GM10266 (cell line): ENCODE measurements around the gene TBC1D22A.

Experiments used
- DNase-seq: peaks from one replicate; pipeline ENCODE4 v3.0.0; 2012; ENCODE audit errors: extremely low spot score
- TF ChIP-seq, protein P1 (sequence below): IDR thresholded peaks from 2 replicates; pipeline ENCODE4 v1.5.1; 2012; ENCODE audit warnings: mild to moderate bottlenecking, low read depth; ENCODE audit not compliant: control insufficient read depth, insufficient read depth; ENCODE audit errors: missing control alignments

Gene TBC1D22A

DNA sequence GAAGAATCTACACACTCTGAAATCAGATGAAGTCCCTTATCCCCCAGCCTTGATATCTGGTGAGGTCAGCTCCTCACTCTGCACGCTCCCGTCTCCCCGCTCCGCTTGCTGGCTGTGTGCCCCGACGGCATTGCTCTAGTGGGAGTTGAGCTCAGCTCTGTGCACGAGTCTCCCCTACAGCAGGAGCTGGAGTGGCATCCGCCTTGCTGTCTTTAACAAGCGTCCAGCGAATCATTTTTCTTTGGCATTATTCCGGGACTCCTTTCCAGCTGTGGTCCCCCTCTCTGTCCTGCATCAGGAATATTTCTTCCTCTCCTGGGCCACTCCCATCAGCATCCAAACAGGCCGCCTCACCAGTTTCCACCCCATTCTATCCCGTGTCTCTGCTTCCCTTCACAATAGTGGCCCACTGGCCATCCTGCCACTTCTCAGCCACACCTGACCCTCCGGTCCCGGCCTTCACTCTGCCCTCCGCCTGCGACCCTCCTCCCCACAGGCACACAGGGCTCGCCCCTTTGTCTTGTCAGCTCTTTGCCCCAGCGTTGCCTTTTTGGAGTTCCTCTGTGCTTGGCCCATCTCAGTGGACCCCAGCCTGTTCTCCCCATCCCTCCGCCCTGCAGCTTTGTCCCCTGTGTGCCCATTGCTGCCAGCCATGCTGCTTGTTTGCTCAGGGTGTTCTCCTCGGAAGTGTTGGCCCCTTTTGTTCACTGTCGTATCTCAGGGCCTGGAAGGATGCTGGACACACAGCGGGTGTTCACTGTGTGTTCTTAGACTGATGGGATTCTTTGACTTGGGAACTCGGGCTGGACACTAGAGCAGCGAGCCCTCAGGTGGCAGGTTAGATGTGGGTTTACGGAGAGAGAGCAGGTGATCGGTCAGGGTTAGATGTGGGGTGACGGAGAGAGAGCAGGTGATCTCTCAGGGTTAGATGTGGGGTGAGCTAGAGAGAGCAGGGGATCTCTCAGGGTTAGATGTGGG lies 441.8 kb downstream of the TBC1D22A start:
- DNase-seq, result no peak
- TF ChIP-seq, protein P1, sequence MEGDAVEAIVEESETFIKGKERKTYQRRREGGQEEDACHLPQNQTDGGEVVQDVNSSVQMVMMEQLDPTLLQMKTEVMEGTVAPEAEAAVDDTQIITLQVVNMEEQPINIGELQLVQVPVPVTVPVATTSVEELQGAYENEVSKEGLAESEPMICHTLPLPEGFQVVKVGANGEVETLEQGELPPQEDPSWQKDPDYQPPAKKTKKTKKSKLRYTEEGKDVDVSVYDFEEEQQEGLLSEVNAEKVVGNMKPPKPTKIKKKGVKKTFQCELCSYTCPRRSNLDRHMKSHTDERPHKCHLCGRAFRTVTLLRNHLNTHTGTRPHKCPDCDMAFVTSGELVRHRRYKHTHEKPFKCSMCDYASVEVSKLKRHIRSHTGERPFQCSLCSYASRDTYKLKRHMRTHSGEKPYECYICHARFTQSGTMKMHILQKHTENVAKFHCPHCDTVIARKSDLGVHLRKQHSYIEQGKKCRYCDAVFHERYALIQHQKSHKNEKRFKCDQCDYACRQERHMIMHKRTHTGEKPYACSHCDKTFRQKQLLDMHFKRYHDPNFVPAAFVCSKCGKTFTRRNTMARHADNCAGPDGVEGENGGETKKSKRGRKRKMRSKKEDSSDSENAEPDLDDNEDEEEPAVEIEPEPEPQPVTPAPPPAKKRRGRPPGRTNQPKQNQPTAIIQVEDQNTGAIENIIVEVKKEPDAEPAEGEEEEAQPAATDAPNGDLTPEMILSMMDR, result no peak

- DNase-seq, result no peak
- TF ChIP-seq, protein P1, result no peak
Observed at GRCh38 chr22:47205081-47205491, 442.6 kb downstream of the TBC1D22A start.

- no peak for DNase-seq
- TF ChIP-seq, protein P1, result no peak
Observed at GRCh38 chr22:47205554-47205953, 443.1 kb downstream of the TBC1D22A start.

DNA sequence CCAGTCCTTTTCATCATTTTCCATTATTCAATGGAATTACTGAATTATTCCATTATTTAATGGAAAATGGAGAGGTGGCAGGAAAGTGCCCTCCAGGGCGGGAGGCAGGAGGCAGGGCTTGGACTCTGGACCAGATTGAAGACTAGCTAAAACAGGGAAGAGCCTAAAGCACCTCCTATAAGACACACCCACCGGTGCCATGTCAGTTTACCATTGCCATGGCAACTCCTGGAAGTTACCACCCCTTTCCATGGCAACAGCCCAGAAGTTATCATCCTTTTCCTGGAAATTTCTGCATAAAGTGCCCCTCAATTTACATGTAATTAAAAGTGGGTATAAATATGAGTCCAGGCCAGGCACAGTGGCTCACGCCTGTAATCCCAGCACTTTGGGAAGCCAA lies 443.7 kb downstream of the TBC1D22A start:
- TF ChIP-seq, protein P1, result no peak
- DNase-seq, result no peak

GRCh38 chr22:47206666-47207218 lies 444.3 kb downstream of the TBC1D22A start:
- TF ChIP-seq, protein P1, result no peak
- no peak for DNase-seq

GRCh38 chr22:47207387-47207786 lies 444.9 kb downstream of the TBC1D22A start:
- TF ChIP-seq, protein P1, result no peak

GRCh38 chr22:47207846-47208554 lies 445.6 kb downstream of the TBC1D22A start:
- TF ChIP-seq, protein P1, result no peak
- DNase-seq, result no peak

More at GRCh38 chr22:47207387-47207786, 444.9 kb downstream of the TBC1D22A start:
- no peak for DNase-seq
